Measurements from ENCODE around the gene CREB3. TPM values are rescaled to one million over a fixed set of nuclear protein-coding genes. Genes with fewer than 3 reads are reported as not detected.

The CREB3 gene
- total and polyA plus RNA-seq, 2 of the 4 experiments (the other 2 are of a cell fraction): 60.7 to 106 TPM

DNA sequence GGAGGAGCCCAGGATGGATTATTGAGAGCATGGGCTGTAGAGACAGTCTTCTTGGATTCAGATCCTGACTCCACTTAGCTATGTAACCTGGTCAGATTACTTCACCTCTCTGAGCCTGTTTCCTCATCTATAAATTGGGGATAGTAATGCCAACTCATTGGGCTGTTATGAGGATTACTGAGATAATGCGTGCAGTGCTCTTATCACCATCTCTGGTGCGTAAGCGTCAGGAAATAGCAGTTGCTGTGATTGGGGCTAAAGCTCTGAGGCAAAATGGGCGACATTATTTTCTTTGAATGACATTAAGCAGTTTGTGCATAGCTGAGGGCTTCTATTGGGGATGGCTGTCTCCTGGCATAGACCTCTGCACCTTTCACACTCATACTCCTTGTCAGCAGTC is 22.6 kb downstream of the CREB3 start:
- dilution Hi-C loops (cut with HindIII; ENCODE audit: low sequenced_read_pairs, unreplicated experiment): no loop called here
- WGBS, 2 experiments (ENCODE audit: extremely low coverage in 2 of 2, insufficient read length in 1 of 2): 100% methylated on average over 1 of the region's 4 CpGs; no CpG with 5 or more reads in 1 of the 2 experiments
- Histone ChIP-seq H2AFZ (replicated peaks; ENCODE audit: low read length, poor library complexity) (no peak overlapping the region), H3K23ac (ENCODE audit: low read depth, low read length) (no peak overlapping the region), H3K27ac (ENCODE audit: insufficient read depth, low read length) (no peak overlapping the region), H3K9me1 (ENCODE audit: insufficient read depth, low read length) (peaks cover 7% of the 10 kb centered on the region), H3K18ac (ENCODE audit: low read depth, low read length) (no peak overlapping the region), H2BK20ac (ENCODE audit: low read depth, low read length) (no peak overlapping the region), H3K27me3 (ENCODE audit: control insufficient read depth, insufficient read depth, low read length) (peaks cover 2% of the 10 kb centered on the region; the same call in 1 of the 2 replicates), H4K8ac (ENCODE audit: low read depth in 2 of 2, low read length in 2 of 2) (no peak overlapping the region), H4K20me1 (ENCODE audit: insufficient read depth, low read length) (no peaks in the 10 kb centered on the region), H3K4me1 (ENCODE audit: control insufficient read depth, insufficient read depth, low read length) (peaks cover 9% of the 10 kb centered on the region), H3K9me3 (ENCODE audit: control insufficient read depth, insufficient read depth, low read length) (no peaks in the 10 kb centered on the region), H4K5ac (ENCODE audit: low read depth, low read length) (no peak overlapping the region), H2AK9ac (replicated peaks; ENCODE audit: low read depth, low read length, poor library complexity) (no peak overlapping the region), H3K9ac (ENCODE audit: low read depth, low read length) (no peak overlapping the region), H3K4me2 (ENCODE audit: low read depth, low read length) (no peak overlapping the region), H3K4ac (ENCODE audit: low read depth, low read length) (no peak overlapping the region), H2BK15ac (ENCODE audit: low read depth, low read length) (no peak overlapping the region), H3K79me1 (ENCODE audit: low read depth in 1 of 2, low read length in 2 of 2) (peaks cover 4 to 10% of the 10 kb centered on the region in 2 experiments), H3K14ac (replicated peaks; ENCODE audit: low read depth, low read length) (no peak overlapping the region), H3K4me3 (ENCODE audit: insufficient read depth, low read depth, low read length) (no peak overlapping the region), H2AK5ac (ENCODE audit: low read depth, low read length) (no peak overlapping the region), H2BK5ac (ENCODE audit: low read depth, low read length, poor library complexity, severe bottlenecking) (no peak overlapping the region), H4K91ac (ENCODE audit: insufficient read depth, low read depth, low read length) (no peak overlapping the region), H3K56ac (ENCODE audit: extremely low read depth, insufficient read depth, low read length) (no peak overlapping the region), H3K36me3 (ENCODE audit: control insufficient read depth, insufficient read depth, low read length) (peaks cover 40% of the 10 kb centered on the region), H2BK120ac (ENCODE audit: low read depth, low read length) (no peak overlapping the region)
- intact Hi-C loops (cut with micrococcal nuclease): no loop called here
- BruUV-seq (replicated peaks): TSS peak; percentile 10
- CTCF ChIA-PET: no interaction called here
- in situ Hi-C loops (cut with MboI; ENCODE audit: low sequenced_read_pairs): no loop called here
- DNase-seq (no peak), ATAC-seq (ENCODE audit: low read depth) (no peak)
- POLR2A ChIA-PET (ENCODE audit: unreplicated experiment): no interaction called here
- no peak for TF ChIP-seq SMC3 (IDR thresholded peaks at IDR 0.05; ENCODE audit: low read depth, low read length)
- TF ChIP-seq CEBPB (IDR thresholded peaks at IDR 0.05; ENCODE audit: low read depth, low read length): no peak
- TF ChIP-seq NFE2L2 (IDR thresholded peaks at IDR 0.05; ENCODE audit: low read depth, low read length): no peak
- TF ChIP-seq, protein P1, sequence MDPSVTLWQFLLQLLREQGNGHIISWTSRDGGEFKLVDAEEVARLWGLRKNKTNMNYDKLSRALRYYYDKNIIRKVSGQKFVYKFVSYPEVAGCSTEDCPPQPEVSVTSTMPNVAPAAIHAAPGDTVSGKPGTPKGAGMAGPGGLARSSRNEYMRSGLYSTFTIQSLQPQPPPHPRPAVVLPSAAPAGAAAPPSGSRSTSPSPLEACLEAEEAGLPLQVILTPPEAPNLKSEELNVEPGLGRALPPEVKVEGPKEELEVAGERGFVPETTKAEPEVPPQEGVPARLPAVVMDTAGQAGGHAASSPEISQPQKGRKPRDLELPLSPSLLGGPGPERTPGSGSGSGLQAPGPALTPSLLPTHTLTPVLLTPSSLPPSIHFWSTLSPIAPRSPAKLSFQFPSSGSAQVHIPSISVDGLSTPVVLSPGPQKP (IDR thresholded peaks at IDR 0.05; ENCODE audit: borderline replicate concordance, low read depth, low read length): no peak
- TF ChIP-seq MXI1 (IDR thresholded peaks at IDR 0.05; ENCODE audit: borderline replicate concordance, low read depth, low read length): no peak
- no peak for TF ChIP-seq MAFK (IDR thresholded peaks at IDR 0.05; ENCODE audit: low read depth, low read length)
- no peak for TF ChIP-seq CHD1 (IDR thresholded peaks at IDR 0.05; ENCODE audit: low read depth, low read length)
- no peak for TF ChIP-seq FOS (IDR thresholded peaks at IDR 0.05; ENCODE audit: low read depth, low read length)
- no peak for TF ChIP-seq RCOR1 (IDR thresholded peaks at IDR 0.05; ENCODE audit: insufficient replicate concordance, low read length)
- no peak for TF ChIP-seq CTCF (conservative IDR thresholded peaks at IDR 0.05; ENCODE audit: low read depth, low read length)
- no peak for TF ChIP-seq BHLHE40 (IDR thresholded peaks at IDR 0.05; ENCODE audit: low read depth, low read length)

Measured in IMR-90 (cell line).